Nucleus accumbens (tissue), 56 donors: ENCODE data around the gene KERA.
"Not testable (repeated sequence)": the region's sequence is repeated elsewhere in the genome, so short reads cannot be mapped to it uniquely, and the experiment has no call there.

Source experiments
- DNase-seq, 56 donors: peaks; one replicate each; lab custom pipeline; 2025; lab: John Stamatoyannopoulos, UW

KERA gene

GRCh38 chr12:91057368-91058165 is at the start of gene KERA:
TSS of gene KERA (minus strand) at chr12:91058024. CDS start at chr12:91056281, 1,743 bp downstream.
- no peak for DNase-seq

- DNase-seq, result no peak
Observed at GRCh38 chr12:91106283-91106682, 48.5 kb upstream of the KERA start.

GRCh38 chr12:91105807-91106206 is 48.0 kb upstream of the KERA start:
- DNase-seq, result no peak

GRCh38 chr12:91104812-91105466 is 47.1 kb upstream of the KERA start:
- no peak for DNase-seq

GRCh38 chr12:91103624-91104023 is 45.8 kb upstream of the KERA start:
- DNase-seq, result no peak

GRCh38 chr12:91103101-91103500 is 45.3 kb upstream of the KERA start:
- no peak for DNase-seq

GRCh38 chr12:91100906-91101305 is 43.1 kb upstream of the KERA start:
- no peak for DNase-seq

- no peak for DNase-seq
Observed at GRCh38 chr12:91099836-91100235, 42.0 kb upstream of the KERA start.

GRCh38 chr12:91099341-91099740 is 41.5 kb upstream of the KERA start:
- no peak for DNase-seq

- DNase-seq, result no peak
Observed at GRCh38 chr12:91098941-91099340, 41.1 kb upstream of the KERA start.

GRCh38 chr12:91098461-91098860 is 40.6 kb upstream of the KERA start:
- DNase-seq, result no peak

- no peak for DNase-seq
Observed at GRCh38 chr12:91094957-91095356, 37.1 kb upstream of the KERA start.

GRCh38 chr12:91094032-91094662 is 36.3 kb upstream of the KERA start:
- DNase-seq, result no peak

- no peak for DNase-seq
Observed at GRCh38 chr12:91093341-91093740, 35.5 kb upstream of the KERA start.

GRCh38 chr12:91091916-91092715 is 34.3 kb upstream of the KERA start:
- DNase-seq, result no peak

- not testable (repeated sequence) for DNase-seq
Observed at GRCh38 chr12:91089953-91090352, 32.1 kb upstream of the KERA start.

- no peak for DNase-seq
Observed at GRCh38 chr12:91080041-91080440, 22.2 kb upstream of the KERA start.

GRCh38 chr12:91078501-91078900 is 20.7 kb upstream of the KERA start:
- DNase-seq, result no peak

- no peak for DNase-seq
Observed at GRCh38 chr12:91077228-91077954, 19.6 kb upstream of the KERA start.

- no peak for DNase-seq
Observed at GRCh38 chr12:91074851-91075250, 17.0 kb upstream of the KERA start.
